ES-I3 (cell line): ENCODE results near the gene DCD.
"Not testable (repeated sequence)": the region's sequence is repeated elsewhere in the genome, so short reads cannot be mapped to it uniquely, and the experiment has no call there.

Experiments used
- H3K36me3 ChIP-seq: 2 replicates; pipeline ENCODE4 v1.6.1; 2013; ENCODE audit warnings: mild to moderate bottlenecking, low read length, control low read depth, moderate library complexity; ENCODE audit not compliant: insufficient read depth
- H3K4me1 ChIP-seq: 2 replicates; pipeline ENCODE4 v1.6.1; 2013; ENCODE audit warnings: mild to moderate bottlenecking, control low read depth, low read length; ENCODE audit not compliant: insufficient read depth
- H3K9ac ChIP-seq: 2 replicates; pipeline ENCODE4 v1.6.1; 2013; ENCODE audit warnings: low read depth, mild to moderate bottlenecking, low read length, moderate library complexity
- H3K9me3 ChIP-seq: 2 replicates; pipeline ENCODE4 v1.6.1; 2013; ENCODE audit warnings: mild to moderate bottlenecking, low read length, moderate library complexity; ENCODE audit not compliant: control insufficient read depth, insufficient read depth

DCD gene

GRCh38 chr12:54663603-54664002 is 15.4 kb upstream of the DCD start:
- no peaks in the 10 kb centered on the region for H3K4me1 ChIP-seq
- H3K9ac ChIP-seq: no peak overlapping the region
- H3K36me3 ChIP-seq: no peaks in the 10 kb centered on the region
- no peaks in the 10 kb centered on the region for H3K9me3 ChIP-seq

GRCh38 chr12:54662026-54662425 is 13.9 kb upstream of the DCD start:
- Histone ChIP-seq H3K4me1 (no peaks in the 10 kb centered on the region), H3K9me3 (no peaks in the 10 kb centered on the region), H3K9ac (no peak overlapping the region), H3K36me3 (no peaks in the 10 kb centered on the region)

GRCh38 chr12:54661048-54661447 is 12.9 kb upstream of the DCD start:
- H3K4me1 ChIP-seq: no peaks in the 10 kb centered on the region
- H3K9ac ChIP-seq: no peak overlapping the region
- no peaks in the 10 kb centered on the region for H3K9me3 ChIP-seq
- H3K36me3 ChIP-seq: no peaks in the 10 kb centered on the region

GRCh38 chr12:54660320-54660962 is 12.3 kb upstream of the DCD start:
- Histone ChIP-seq H3K36me3 (no peaks in the 10 kb centered on the region), H3K4me1 (no peaks in the 10 kb centered on the region), H3K9me3 (no peaks in the 10 kb centered on the region)

GRCh38 chr12:54658306-54659264 is 10.4 kb upstream of the DCD start:
- H3K9me3 ChIP-seq: no peaks in the 10 kb centered on the region
- no peaks in the 10 kb centered on the region for H3K4me1 ChIP-seq
- H3K9ac ChIP-seq: no peak overlapping the region
- H3K36me3 ChIP-seq: no peaks in the 10 kb centered on the region

More at GRCh38 chr12:54660320-54660962, 12.3 kb upstream of the DCD start:
- H3K9ac ChIP-seq: no peak overlapping the region

GRCh38 chr12:54657105-54657607 is 9.0 kb upstream of the DCD start:
- no peaks in the 10 kb centered on the region for H3K9me3 ChIP-seq
- H3K36me3 ChIP-seq: no peaks in the 10 kb centered on the region
- H3K4me1 ChIP-seq: no peaks in the 10 kb centered on the region
- H3K9ac ChIP-seq: no peak overlapping the region

GRCh38 chr12:54654926-54655325 is 6.8 kb upstream of the DCD start:
- Histone ChIP-seq H3K36me3 (no peaks in the 10 kb centered on the region), H3K9ac (no peak overlapping the region), H3K4me1 (no peaks in the 10 kb centered on the region), H3K9me3 (no peaks in the 10 kb centered on the region)

GRCh38 chr12:54653025-54653424 is 4.9 kb upstream of the DCD start:
- Histone ChIP-seq H3K9ac (no peak overlapping the region), H3K4me1 (no peaks in the 10 kb centered on the region)

GRCh38 chr12:54650889-54651288 is 2.7 kb upstream of the DCD start:
- no peaks in the 10 kb centered on the region for H3K4me1 ChIP-seq
- H3K9me3 ChIP-seq: no peaks in the 10 kb centered on the region
- H3K9ac ChIP-seq: no peak overlapping the region

More at GRCh38 chr12:54653025-54653424, 4.9 kb upstream of the DCD start:
- no peaks in the 10 kb centered on the region for H3K36me3 ChIP-seq
- H3K9me3 ChIP-seq: no peaks in the 10 kb centered on the region

GRCh38 chr12:54650409-54650808 is 2.2 kb upstream of the DCD start:
- no peaks in the 10 kb centered on the region for H3K9me3 ChIP-seq
- H3K9ac ChIP-seq: no peak overlapping the region
- no peaks in the 10 kb centered on the region for H3K4me1 ChIP-seq
- H3K36me3 ChIP-seq: no peaks in the 10 kb centered on the region

More at GRCh38 chr12:54650889-54651288, 2.7 kb upstream of the DCD start:
- H3K36me3 ChIP-seq: no peaks in the 10 kb centered on the region

- Histone ChIP-seq H3K36me3 (no peaks in the 10 kb centered on the region), H3K4me1 (no peaks in the 10 kb centered on the region), H3K9me3 (no peaks in the 10 kb centered on the region), H3K9ac (no peak overlapping the region)
Observed at GRCh38 chr12:54649825-54650224, 1.7 kb upstream of the DCD start.

- H3K4me1 ChIP-seq: no peaks in the 10 kb centered on the region
- H3K9ac ChIP-seq: no peak overlapping the region
- no peaks in the 10 kb centered on the region for H3K9me3 ChIP-seq
- no peaks in the 10 kb centered on the region for H3K36me3 ChIP-seq
Observed at GRCh38 chr12:54641554-54641953, 6.6 kb downstream of the DCD start.

GRCh38 chr12:54641089-54641488 is 7.1 kb downstream of the DCD start:
- Histone ChIP-seq H3K9me3 (no peaks in the 10 kb centered on the region), H3K36me3 (no peaks in the 10 kb centered on the region), H3K4me1 (no peaks in the 10 kb centered on the region), H3K9ac (no peak overlapping the region)

- not testable (repeated sequence) for H3K36me3 ChIP-seq, H3K9ac ChIP-seq, H3K9me3 ChIP-seq, H3K4me1 ChIP-seq
Observed at GRCh38 chr12:54639112-54639511, 9.1 kb downstream of the DCD start.

GRCh38 chr12:54634795-54635194 is 13.4 kb downstream of the DCD start, which contains the start of gene LACRT:
LACRT (minus strand) TSS chr12:54634895; CDS start chr12:54634841, 54 bp downstream.
- H3K4me1 ChIP-seq: no peaks in the 10 kb centered on the region
- H3K36me3 ChIP-seq: no peaks in the 10 kb centered on the region
- H3K9me3 ChIP-seq: no peaks in the 10 kb centered on the region
- no peak within 1 kb of the TSS for H3K9ac ChIP-seq
